Measurements from ENCODE around the gene ISCA2.
A peak's percentile ranks its signal among the peaks of the same experiment; 100 is the strongest.

ISCA2 gene

DNA sequence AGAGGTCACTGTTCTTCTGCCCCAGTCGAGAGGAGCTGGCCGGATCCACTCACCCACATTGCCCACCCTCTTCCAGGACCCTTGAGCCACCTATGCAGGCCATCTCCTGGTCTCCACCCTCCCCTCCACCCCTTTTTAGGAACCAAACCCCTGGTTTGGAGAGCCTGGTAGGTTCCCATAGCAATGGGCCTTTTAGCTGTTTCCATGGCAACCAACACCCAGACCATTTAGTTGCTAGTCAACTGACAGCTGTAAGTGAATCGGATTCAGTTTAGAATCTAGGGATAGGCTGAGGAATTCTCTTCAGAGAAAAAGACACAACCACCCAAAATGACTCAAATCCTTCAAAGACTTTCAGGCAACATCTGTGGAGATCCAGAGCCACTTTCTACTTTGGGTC, 17.0 kb upstream of the ISCA2 start:
- TF ChIP-seq TARDBP (IDR thresholded peaks at IDR 0.05): no peak
- TF ChIP-seq L3MBTL2 (conservative IDR thresholded peaks at IDR 0.05): no peak
- TF ChIP-seq LEF1 (IDR thresholded peaks at IDR 0.05; ENCODE audit: borderline replicate concordance): no peak
- no peak for TF ChIP-seq ARNT (IDR thresholded peaks at IDR 0.05)
- TF ChIP-seq ELF4 (IDR thresholded peaks at IDR 0.05): no peak
- no peak for TF ChIP-seq BHLHE40 (IDR thresholded peaks at IDR 0.05; ENCODE audit: borderline replicate concordance)
- TF ChIP-seq CTBP1 (IDR thresholded peaks at IDR 0.05; ENCODE audit: borderline replicate concordance): no peak
- TF ChIP-seq HDGF (IDR thresholded peaks at IDR 0.05; ENCODE audit: borderline replicate concordance): no peak
- POLR2A ChIA-PET: no interaction called here
- no peak for DNase-seq (ENCODE audit: extremely low spot score)
- CTCF ChIA-PET: interaction anchor here (0.9 kb wide), 1 partner anchor 103 kb away, joined by 3 read pairs; no protein-coding TSS in a partner anchor

DNA sequence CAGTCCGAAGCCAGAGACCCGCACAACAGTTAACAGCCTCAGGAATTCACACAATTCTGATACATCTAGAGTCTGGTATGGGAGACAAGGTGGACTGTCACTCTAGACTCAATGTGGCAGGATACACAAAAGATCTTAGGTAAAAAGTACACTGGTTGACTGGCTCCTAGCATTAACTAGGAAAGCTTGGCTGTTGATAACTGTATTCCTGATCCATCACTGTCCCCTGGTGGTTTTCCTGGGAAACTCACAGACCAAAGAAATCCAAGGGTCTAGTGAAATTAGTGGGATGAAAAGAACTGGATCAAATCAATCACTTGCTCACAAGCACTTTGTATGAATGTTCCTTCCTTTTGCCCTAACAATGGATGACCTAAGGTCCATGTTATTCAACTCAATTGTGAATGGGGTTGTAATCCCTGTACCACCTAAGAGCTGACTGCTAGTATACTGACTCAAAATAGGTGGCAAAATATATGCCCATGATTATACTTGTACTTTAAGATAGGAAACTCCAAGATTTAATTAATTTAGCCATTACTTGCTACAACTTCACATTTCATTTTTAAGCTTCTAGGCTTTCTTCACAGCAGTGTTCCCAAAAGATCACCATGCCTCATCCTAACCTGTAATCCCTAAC, 14.4 kb upstream of the ISCA2 start:
- ChIA-PET POLR2A (no interaction called here), CTCF (interaction anchor here (0.7 to 1.4 kb wide), 8 partner anchors 10 to 121 kb away, joined by 3 to 7 read pairs (median 3); partner anchors contain the start of genes ISCA2 and NPC2)
- TF ChIP-seq LEF1 (IDR thresholded peaks at IDR 0.05; ENCODE audit: borderline replicate concordance) (no peak), TARDBP (IDR thresholded peaks at IDR 0.05) (no peak), FOXM1 (IDR thresholded peaks at IDR 0.05; ENCODE audit: borderline replicate concordance) (no peak)
- peak; percentile 46 for DNase-seq (ENCODE audit: extremely low spot score)

DNA sequence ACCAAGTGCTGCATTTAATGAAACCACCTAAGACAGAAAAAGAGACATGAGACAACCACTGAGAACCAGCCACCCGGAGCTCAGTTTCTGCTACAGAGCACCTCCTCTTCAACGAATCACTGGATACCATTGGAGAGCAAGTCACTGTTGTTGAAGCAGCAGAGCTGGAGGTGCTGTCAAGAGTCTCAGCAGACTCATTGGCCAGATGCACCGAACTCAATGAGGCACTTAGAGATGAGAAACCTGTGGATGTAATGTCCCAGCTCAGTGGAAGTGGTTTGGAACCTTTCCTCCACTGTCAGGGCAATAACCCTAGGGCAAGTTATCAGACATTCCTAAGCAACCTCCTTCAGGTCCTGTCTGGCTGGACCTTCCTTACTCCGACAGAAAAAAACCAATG, 13.5 kb upstream of the ISCA2 start:
- no peak for DNase-seq (ENCODE audit: extremely low spot score)
- ChIA-PET POLR2A (no interaction called here), CTCF (interaction anchor here (0.7 to 1.2 kb wide), 4 partner anchors 115 to 154 kb away, joined by 3 to 10 read pairs (median 3); no protein-coding TSS in a partner anchor)
- TF ChIP-seq FOXM1 (IDR thresholded peaks at IDR 0.05; ENCODE audit: borderline replicate concordance): no peak
- no peak for TF ChIP-seq BHLHE40 (IDR thresholded peaks at IDR 0.05; ENCODE audit: borderline replicate concordance)
- no peak for TF ChIP-seq LEF1 (IDR thresholded peaks at IDR 0.05; ENCODE audit: borderline replicate concordance)
- no peak for TF ChIP-seq NFRKB (IDR thresholded peaks at IDR 0.05)
- TF ChIP-seq FOXK2 (IDR thresholded peaks at IDR 0.05): no peak
- TF ChIP-seq ELF4 (IDR thresholded peaks at IDR 0.05): no peak
- TF ChIP-seq, protein P1, sequence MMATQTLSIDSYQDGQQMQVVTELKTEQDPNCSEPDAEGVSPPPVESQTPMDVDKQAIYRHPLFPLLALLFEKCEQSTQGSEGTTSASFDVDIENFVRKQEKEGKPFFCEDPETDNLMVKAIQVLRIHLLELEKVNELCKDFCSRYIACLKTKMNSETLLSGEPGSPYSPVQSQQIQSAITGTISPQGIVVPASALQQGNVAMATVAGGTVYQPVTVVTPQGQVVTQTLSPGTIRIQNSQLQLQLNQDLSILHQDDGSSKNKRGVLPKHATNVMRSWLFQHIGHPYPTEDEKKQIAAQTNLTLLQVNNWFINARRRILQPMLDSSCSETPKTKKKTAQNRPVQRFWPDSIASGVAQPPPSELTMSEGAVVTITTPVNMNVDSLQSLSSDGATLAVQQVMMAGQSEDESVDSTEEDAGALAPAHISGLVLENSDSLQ (IDR thresholded peaks at IDR 0.05): no peak
- no peak for TF ChIP-seq FOXA1 (IDR thresholded peaks at IDR 0.05)
- no peak for TF ChIP-seq L3MBTL2 (conservative IDR thresholded peaks at IDR 0.05)
- no peak for TF ChIP-seq ZNF384 (IDR thresholded peaks at IDR 0.05)
- no peak for TF ChIP-seq ARNT (IDR thresholded peaks at IDR 0.05)

DNA sequence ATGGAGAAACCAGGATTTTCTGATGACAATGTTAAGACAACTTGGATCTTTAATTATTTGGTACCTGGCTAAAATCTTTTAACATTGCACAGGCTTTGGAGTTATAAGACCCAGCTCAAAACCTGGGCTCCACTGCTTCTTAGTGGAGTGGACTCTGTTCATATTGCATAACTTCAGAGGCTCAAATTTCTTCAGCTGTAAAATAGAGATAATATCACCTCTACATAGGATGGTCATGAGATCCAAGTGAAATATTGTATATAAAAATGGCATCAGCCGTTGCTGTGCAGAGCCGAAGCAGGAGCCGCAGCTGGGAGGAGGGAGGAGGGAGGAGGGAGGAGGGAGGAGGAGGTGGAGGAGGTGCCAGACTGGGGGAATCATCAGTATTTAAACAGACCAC, 11.0 kb upstream of the ISCA2 start:
- no peak for DNase-seq (ENCODE audit: extremely low spot score)
- POLR2A ChIA-PET: no interaction called here
- CTCF ChIA-PET: interaction anchor here (0.7 kb wide), 1 partner anchor 11 kb away, joined by 3 read pairs; the partner anchor contains the start of genes ISCA2 and NPC2
- TF ChIP-seq HDGF (IDR thresholded peaks at IDR 0.05; ENCODE audit: borderline replicate concordance) (no peak), ZNF384 (IDR thresholded peaks at IDR 0.05) (no peak), TARDBP (IDR thresholded peaks at IDR 0.05) (no peak), NFRKB (IDR thresholded peaks at IDR 0.05) (no peak), FOXK2 (IDR thresholded peaks at IDR 0.05) (no peak), FOXA1 (IDR thresholded peaks at IDR 0.05) (no peak), SUZ12 (IDR thresholded peaks at IDR 0.05) (no peak), ARNT (IDR thresholded peaks at IDR 0.05) (no peak), L3MBTL2 (conservative IDR thresholded peaks at IDR 0.05) (no peak)
- TF ChIP-seq, protein P1 (IDR thresholded peaks at IDR 0.05): no peak

DNA sequence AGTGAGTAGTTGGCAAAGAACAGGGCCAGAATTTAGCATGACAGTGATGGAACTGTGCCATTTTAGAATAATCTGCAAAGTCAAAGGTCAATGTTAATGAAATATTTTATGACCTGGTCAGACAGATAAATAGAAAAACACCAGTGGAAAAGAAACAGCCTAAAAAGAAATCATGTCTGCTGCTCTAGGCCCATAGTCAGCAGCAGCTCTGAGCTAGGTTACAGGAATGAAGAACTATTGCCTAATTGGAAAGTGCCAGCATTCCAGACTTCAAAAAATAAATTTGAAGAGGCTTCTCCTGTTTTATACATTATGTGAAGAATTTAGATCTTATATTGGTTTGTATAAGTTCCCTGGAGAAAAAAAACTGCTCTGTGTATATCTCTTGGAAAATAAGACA, 10.2 kb upstream of the ISCA2 start:
- no peak for TF ChIP-seq LEF1 (IDR thresholded peaks at IDR 0.05; ENCODE audit: borderline replicate concordance)
- no peak for DNase-seq (ENCODE audit: extremely low spot score)
- ChIA-PET CTCF (no interaction called here), POLR2A (no interaction called here)

DNA sequence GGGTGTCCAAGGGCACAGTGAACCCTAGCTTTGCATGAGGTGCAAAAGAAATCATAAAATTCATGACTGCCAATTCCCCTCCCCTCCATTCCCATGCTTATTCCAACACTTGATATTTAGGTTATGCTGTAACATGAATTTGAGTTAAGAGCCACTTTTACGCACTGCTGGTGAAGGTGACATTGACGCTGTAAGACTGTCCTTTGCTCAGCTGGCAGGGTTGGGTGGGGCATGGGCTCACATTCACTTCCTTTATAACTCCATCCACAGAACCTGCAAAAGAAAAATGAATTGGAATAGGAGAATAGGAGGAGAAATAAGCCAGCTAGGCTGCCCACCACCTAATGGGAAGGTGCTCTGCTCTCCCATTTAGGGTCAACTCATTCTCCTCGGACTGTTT, 7.4 kb upstream of the ISCA2 start:
- no peak for DNase-seq (ENCODE audit: extremely low spot score)
- CTCF ChIA-PET: interaction anchor here (0.8 to 1.5 kb wide), 3 partner anchors 28 to 162 kb away, joined by 3 to 6 read pairs (median 4); no protein-coding TSS in a partner anchor
- no peak for TF ChIP-seq FOXA1 (IDR thresholded peaks at IDR 0.05)
- TF ChIP-seq ELF4 (IDR thresholded peaks at IDR 0.05): no peak
- TF ChIP-seq BHLHE40 (IDR thresholded peaks at IDR 0.05; ENCODE audit: borderline replicate concordance): no peak
- TF ChIP-seq LEF1 (IDR thresholded peaks at IDR 0.05; ENCODE audit: borderline replicate concordance): no peak
- no peak for TF ChIP-seq ZNF384 (IDR thresholded peaks at IDR 0.05)
- TF ChIP-seq SUZ12 (IDR thresholded peaks at IDR 0.05): no peak
- TF ChIP-seq, protein P1 (IDR thresholded peaks at IDR 0.05): no peak
- no peak for TF ChIP-seq SP1 (IDR thresholded peaks at IDR 0.05)
- no peak for TF ChIP-seq CTBP1 (IDR thresholded peaks at IDR 0.05; ENCODE audit: borderline replicate concordance)
- no peak for TF ChIP-seq ARNT (IDR thresholded peaks at IDR 0.05)
- TF ChIP-seq FOXK2 (IDR thresholded peaks at IDR 0.05): no peak
- TF ChIP-seq L3MBTL2 (conservative IDR thresholded peaks at IDR 0.05): no peak
- no peak for TF ChIP-seq TARDBP (IDR thresholded peaks at IDR 0.05)
- no peak for TF ChIP-seq NFRKB (IDR thresholded peaks at IDR 0.05)
- no peak for TF ChIP-seq FOXM1 (IDR thresholded peaks at IDR 0.05; ENCODE audit: borderline replicate concordance)
- no peak for TF ChIP-seq HDGF (IDR thresholded peaks at IDR 0.05; ENCODE audit: borderline replicate concordance)
- POLR2A ChIA-PET: no interaction called here

Measured in HEK293T (cell line).